Adrenal gland (tissue), 12 donors: Measurements from ENCODE around the gene TTYH2. TPM values are rescaled to one million over a fixed set of nuclear protein-coding genes. Genes with fewer than 3 reads are reported as not detected.

ENCODE experiments used
- DNase-seq, 7 donors: peaks; one replicate each; pipeline ENCODE4 v3.0.0-alpha.2; 2019 to 2020
- H3K27ac ChIP-seq, 5 donors: fragments of 200-600 bp; sonication (generic) in 4 of 5; 1 replicate in 3 of 5; 2 replicates in 2 of 5; pipeline versions ENCODE4 v1.5.1 to v1.8.0; 2016 to 2020; ENCODE audit warnings: mild to moderate bottlenecking in 1 of 5
- H3K27me3 ChIP-seq: fragments of 200-600 bp; 2 replicates; pipeline ENCODE4 v1.8.0; 2021
- H3K36me3 ChIP-seq, 2 donors: fragments of 200-600 bp; replicated peaks in 1 of 2; 1 replicate in 1 of 2; 2 replicates in 1 of 2; pipeline versions ENCODE4 v1.5.1 to v1.8.0; 2018 to 2022
- H3K4me1 ChIP-seq, 2 donors: fragments of 200-600 bp; replicated peaks in 1 of 2; 1 replicate in 1 of 2; 2 replicates in 1 of 2; pipeline versions ENCODE4 v1.5.1 to v1.8.0; 2018 to 2021
- H3K4me3 ChIP-seq, 4 donors: fragments of 200-600 bp; sonication (generic) in 3 of 4; one replicate each; pipeline ENCODE4 v1.5.1; 2016 to 2018
- H3K9me3 ChIP-seq, 3 donors: fragments of 200-600 bp; sonication (generic) in 1 of 3; replicated peaks in 1 of 3; 1 replicate in 2 of 3; 2 replicates in 1 of 3; pipeline versions ENCODE4 v1.5.1 to v1.8.0; 2016 to 2021
- CTCF ChIP-seq, 6 experiments: fragments of 450-650 bp in 4 of 6; fragments of 200-600 bp in 2 of 6; sonication (generic) in 1 of 6; IDR thresholded peaks; 1 replicate in 5 of 6; 2 replicates in 1 of 6; pipeline versions ENCODE4 v1.5.1 to v1.8.0; 2016 to 2021; ENCODE audit warnings: antibody characterized with exemption in 6 of 6, mild to moderate bottlenecking in 2 of 6, moderate library complexity in 1 of 6
- POLR2A ChIP-seq, 2 donors: fragments of 450-650 bp; IDR thresholded peaks; one replicate each; pipeline ENCODE4 v1.6.1; 2017; ENCODE audit warnings: antibody characterized with exemption in 2 of 2, mild to moderate bottlenecking in 2 of 2, moderate library complexity in 1 of 2
- whole genome bisulfite sequencing, 4 donors: extraction: QIAGEN DNeasy Blood & Tissue Kit in 2 of 4; methylation state at CpG; one replicate each; pipeline versions ENCODE4 v1.1.5 to v1.1.7; 2013 to 2017; 5-methylcytosine and 5-hydroxymethylcytosine counted together
- intact Hi-C, 2 donors: fragments of 100-400 bp; cut with DNase I; formaldehyde crosslinking; loops; one replicate each; pipeline versions ENCODE4 v1.14.1 to v1.15.0; 2022 to 2023
- polyA plus RNA-seq, 3 donors: library from polyadenylated mRNA; stranded (reverse); fragments of 200-250 nt in 2 of 3; fragments of 350-450 nt in 1 of 3; fragmentation: Illumina TruSeq in 1 of 3; extraction: RNeasy Lipid Tissue Mini Kit (QIAGEN cat#74804) in 1 of 3; gene quantifications; one replicate each; pipeline ENCODE4 v1.2.3, GENCODE V29; 2013 to 2014
- total RNA-seq, 9 donors: library from RNA; depleted of rRNA in 4 of 9; stranded (reverse); fragments of >200 nt in 4 of 9; fragments of 120-200 nt in 1 of 9; fragmentation: NEBNext Ultra II Directional in 1 of 9; extraction: Animal tissue kit (Norgen Biotek cat#: 25700) in 1 of 9; gene quantifications; one replicate each; pipeline versions ENCODE4 v1.1.0 to v1.2.4, GENCODE V29; 2013 to 2023
- donor health status: healthy with polysubstance abuse.
- donor health status: Bipolar disorder and iron deficiency.
- donor health status: DM: yes; HTN: yes; CAD: no.
- donor health status: DM: no; HTN: no; CAD: no.
- donor health status: DM: no; HTN: no; CAD: no.
- donor health status: DM: yes; HTN: yes; CAD: no.

The TTYH2 gene
- total and polyA plus RNA-seq, 12 donors: 2.9 to 40.5 (median 7.8) TPM

- no peak overlapping the region for H3K4me3 ChIP-seq
- no peaks in the 10 kb centered on the region for H3K9me3 ChIP-seq
- H3K4me1 ChIP-seq: no peaks in the 10 kb centered on the region
- 60 to 77% (median 66%) methylated on average over 6 of the region's 6 CpGs for WGBS, 4 donors
- TF ChIP-seq POLR2A (IDR thresholded peaks at IDR 0.05) (no peak), CTCF (IDR thresholded peaks at IDR 0.05) (no peak)
- intact Hi-C loops: no loop called here
- no peaks in the 10 kb centered on the region for H3K27me3 ChIP-seq
- DNase-seq: no peak
- no peak overlapping the region for H3K27ac ChIP-seq
- H3K36me3 ChIP-seq: no peaks in the 10 kb centered on the region
Observed at GRCh38 chr17:74198694-74199093, 14.7 kb upstream of the TTYH2 start.

GRCh38 chr17:74199306-74200092 lies 13.9 kb upstream of the TTYH2 start:
- Histone ChIP-seq H3K27me3 (no peaks in the 10 kb centered on the region), H3K27ac (no peak overlapping the region), H3K4me3 (peak overlapping the region in 1 of 4 donors; percentile 37), H3K9me3 (no peaks in the 10 kb centered on the region), H3K4me1 (peaks cover 2% of the 10 kb centered on the region in 2 donors), H3K36me3 (no peaks in the 10 kb centered on the region)
- 25 to 50% (median 29%) methylated on average over 15 to 35 of the region's 35 CpGs for WGBS, 4 donors
- TF ChIP-seq CTCF (IDR thresholded peaks at IDR 0.05) (peak; percentile 73 to 96 (median 84)), POLR2A (IDR thresholded peaks at IDR 0.05) (no peak)
- DNase-seq: peak in 5 of 7 donors; percentile 53 to 83 (median 69)
- intact Hi-C loops: loop anchor here in 1 of 2 donors (5.0 kb wide), 1 partner anchor 158 kb away; no protein-coding TSS in a partner anchor

GRCh38 chr17:74200112-74200511 lies 13.3 kb upstream of the TTYH2 start:
- Histone ChIP-seq H3K4me3 (no peak overlapping the region), H3K36me3 (peaks cover 0 to 4% of the 10 kb centered on the region in 2 donors), H3K27ac (no peak overlapping the region), H3K9me3 (no peaks in the 10 kb centered on the region), H3K27me3 (no peaks in the 10 kb centered on the region), H3K4me1 (peaks cover 8% of the 10 kb centered on the region in 2 donors)
- no peak for DNase-seq
- intact Hi-C loops: loop anchor here in 1 of 2 donors (5.0 kb wide), 1 partner anchor 157 kb away; no protein-coding TSS in a partner anchor
- TF ChIP-seq POLR2A (IDR thresholded peaks at IDR 0.05): no peak
- no peak for TF ChIP-seq CTCF (IDR thresholded peaks at IDR 0.05)
- 61 to 68% (median 63%) methylated on average over 9 to 10 of the region's 10 CpGs for WGBS, 4 donors

GRCh38 chr17:74201250-74201649 lies 12.1 kb upstream of the TTYH2 start:
- intact Hi-C loops: loop anchor here in 1 of 2 donors (5.0 kb wide), 1 partner anchor 156 kb away; no protein-coding TSS in a partner anchor

More at GRCh38 chr17:74201250-74201649, 12.1 kb upstream of the TTYH2 start:
- Histone ChIP-seq H3K4me3 (no peak overlapping the region), H3K4me1 (peaks cover 10 to 20% of the 10 kb centered on the region in 2 donors), H3K9me3 (no peaks in the 10 kb centered on the region), H3K36me3 (peaks cover 0 to 15% of the 10 kb centered on the region in 2 donors), H3K27me3 (no peaks in the 10 kb centered on the region), H3K27ac (no peak overlapping the region)
- DNase-seq: peak; percentile 55 to 90 (median 85)
- WGBS, 4 donors: 21 to 35% (median 26%) methylated on average over 7 to 8 of the region's 8 CpGs
- TF ChIP-seq POLR2A (IDR thresholded peaks at IDR 0.05) (no peak), CTCF (IDR thresholded peaks at IDR 0.05) (no peak)
